OCI-M2 (cell line): ENCODE results near the gene NUP98.
"Not testable (repeated sequence)": the region's sequence is repeated elsewhere in the genome, so short reads cannot be mapped to it uniquely, and the experiment has no call there.

Experiments
- DNase-seq: peaks from one replicate; lab custom pipeline; 2025; ENCODE audit not compliant: unreplicated experiment; lab: John Stamatoyannopoulos, UW

Gene NUP98

DNA sequence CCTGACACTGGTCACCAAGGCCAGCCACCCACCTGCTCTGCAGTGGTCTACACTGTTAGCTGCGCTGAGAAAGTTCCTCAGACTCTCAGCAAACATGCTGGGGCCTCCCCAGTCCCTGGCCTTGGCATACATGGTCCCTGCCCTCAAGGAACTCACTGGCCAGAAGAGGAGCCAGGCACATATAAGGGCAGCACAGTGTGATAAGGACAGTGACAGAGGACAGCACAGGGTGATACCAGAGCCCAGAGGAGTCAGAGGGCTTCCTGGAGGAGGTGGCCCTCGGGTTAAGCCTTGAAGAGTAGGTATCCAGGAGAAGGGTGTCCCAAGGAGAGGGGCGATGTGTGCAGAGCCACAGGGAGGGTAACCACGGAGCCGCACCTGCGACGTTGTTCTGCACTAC lies 151.8 kb downstream of the NUP98 start:
- DNase-seq, result no peak

DNA sequence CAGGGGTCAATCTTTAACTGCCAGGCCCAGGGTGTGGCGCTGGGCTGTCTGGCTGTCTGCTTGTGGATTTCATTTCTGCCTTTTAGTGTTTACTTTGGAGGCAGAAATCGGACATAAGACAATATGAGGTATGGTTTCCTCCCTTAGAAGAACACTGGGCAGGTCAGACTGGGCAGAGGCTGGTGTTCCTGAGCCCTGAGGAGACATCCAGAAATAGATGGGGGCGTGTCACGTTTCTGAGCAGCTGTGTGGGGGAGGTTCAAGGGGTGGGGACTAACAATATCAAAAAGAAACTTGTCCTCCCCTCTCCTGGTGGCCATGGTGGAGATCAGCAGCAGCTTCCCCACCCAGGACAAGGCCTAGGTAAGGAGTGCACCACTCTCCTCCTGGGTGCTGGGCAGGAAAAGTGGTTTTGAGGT lies 152.5 kb downstream of the NUP98 start, which contains the start of gene ART1:
Gene ART1, plus strand, starts transcription at position 312 of the 419 bp plus-strand sequence. CDS start 14,086 bp downstream, outside the sequence.
- no peak for DNase-seq

DNA sequence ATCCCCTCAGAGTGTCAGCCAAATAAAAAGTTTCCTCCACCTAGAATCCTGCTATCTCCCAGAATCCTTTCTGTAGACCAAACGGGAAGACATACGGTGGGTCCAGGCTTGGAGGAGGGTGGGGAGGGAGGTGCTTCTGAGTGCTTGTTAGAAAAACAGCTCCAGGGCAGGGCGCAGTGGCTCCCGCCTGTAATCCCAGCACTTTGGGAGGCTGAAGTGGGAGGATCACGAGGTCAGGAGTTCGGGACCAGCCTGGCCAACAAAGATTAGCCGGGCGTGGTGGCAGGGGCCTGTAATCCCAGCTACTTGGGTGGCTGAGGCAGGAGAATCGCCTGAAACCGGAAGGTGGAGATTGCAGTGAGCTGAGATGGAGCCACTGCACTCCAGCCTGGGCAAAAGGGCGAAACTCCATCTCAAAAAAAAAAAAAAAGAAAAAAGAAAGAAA lies 154.2 kb downstream of the NUP98 start:
- DNase-seq, result not testable (repeated sequence)

DNA sequence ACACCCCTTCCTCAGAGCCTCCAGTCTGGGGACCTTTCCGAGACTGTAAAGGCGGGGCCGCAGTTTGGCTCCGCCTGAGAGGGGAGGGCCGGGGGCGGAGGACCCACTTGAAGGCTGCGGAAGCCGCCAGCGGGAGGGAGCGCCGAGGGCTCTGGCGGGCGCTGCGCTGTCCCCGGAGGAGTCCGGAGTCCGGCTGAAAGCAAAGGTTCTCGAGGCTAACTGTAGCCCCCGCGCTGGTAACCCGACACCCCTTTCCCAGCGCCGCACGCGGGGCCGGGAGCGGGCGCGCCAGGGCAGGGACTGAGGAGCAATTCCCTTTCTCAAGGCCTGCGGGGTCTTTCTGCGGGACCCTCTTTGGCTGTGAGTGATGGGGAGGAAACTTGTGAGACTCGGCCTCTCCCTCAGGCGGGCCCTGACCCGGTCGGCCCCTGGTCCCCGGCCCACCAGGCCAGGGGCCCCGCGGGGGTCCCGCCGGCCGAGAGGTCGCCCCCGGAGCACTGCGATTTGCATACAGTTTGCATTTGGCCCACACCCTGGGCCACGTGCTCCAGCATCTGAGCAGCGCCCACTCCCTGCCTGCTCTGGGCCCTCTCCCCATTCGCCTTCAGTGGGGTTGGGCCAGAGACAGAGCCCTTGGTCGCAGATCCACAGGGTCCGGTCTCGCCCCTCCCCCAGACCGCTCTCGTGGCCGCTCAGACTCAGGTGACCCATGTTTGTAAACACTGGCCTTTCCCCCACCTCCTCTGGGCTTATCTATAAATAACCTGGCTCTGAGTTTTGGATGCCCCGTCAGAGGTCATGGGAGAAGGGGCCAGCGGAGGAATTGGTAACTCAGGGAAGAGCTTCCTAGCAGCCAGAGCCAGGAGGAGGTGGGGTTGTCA lies 155.0 kb downstream of the NUP98 start:
- peak; percentile 19 for DNase-seq

DNA sequence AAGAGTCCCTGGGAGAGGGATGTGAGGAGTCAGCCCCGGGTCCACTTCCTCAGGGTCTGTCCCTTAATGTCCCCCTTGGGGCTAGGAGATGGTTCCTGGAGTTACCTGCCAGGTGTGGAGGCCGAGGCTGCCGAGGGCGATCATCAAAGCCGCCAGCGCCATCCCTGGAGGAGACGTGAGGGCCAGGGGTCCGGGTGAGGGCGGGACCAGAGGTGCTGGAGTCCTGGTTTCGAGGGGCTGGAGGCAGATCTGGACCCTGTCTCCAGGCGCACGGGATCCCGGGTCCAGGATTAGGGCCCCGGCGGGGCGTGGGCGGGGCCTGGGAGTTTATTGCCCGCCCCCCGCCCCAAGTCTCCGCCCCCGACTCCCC lies 155.7 kb downstream of the NUP98 start, which contains the start of gene ART5:
Gene ART5, minus strand, starts transcription at position 292 of the 370 bp plus-strand sequence. Its CDS starts 130 bp downstream, at position 162.
- DNase-seq, result no peak

DNA sequence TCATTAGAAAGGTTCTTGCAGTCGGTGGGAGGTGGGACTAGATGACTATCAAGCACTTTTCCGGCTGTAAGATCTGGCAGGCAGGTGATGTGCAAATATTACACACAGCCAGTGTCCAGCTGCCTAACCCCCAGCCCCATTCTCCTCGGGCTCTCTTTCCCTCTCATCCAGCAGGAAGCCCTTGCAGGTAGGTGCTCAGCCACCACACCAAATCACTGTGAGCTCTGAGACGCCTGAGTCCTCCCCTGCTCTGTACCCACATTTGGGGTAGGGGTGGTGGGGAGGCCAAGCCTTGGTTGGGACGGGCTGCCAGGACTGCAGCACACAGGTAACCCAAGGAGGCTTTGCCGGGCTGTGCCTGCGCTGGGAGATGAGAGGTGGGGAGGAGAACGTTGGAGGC lies 156.2 kb downstream of the NUP98 start:
- no peak for DNase-seq

DNA sequence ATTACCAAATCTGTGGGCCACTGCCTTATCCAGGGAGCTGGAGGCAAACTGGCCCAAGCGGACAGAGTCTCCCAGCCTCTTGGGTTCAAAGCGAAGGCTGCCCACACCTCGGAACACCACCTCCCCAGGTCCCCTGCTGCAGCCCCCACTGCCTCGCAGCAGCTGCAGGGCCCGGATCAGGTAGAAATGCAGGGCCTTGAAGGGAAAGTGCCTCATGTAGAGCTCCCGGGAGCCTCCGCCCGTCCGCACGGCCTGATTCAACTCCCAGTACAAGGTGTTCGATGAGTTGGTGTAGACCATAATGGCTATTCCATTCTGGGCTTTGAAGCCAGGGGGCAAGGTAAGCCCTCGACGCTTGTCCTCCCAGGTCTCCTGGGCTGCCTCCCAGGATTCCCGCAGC lies 157.5 kb downstream of the NUP98 start:
- DNase-seq, result no peak

DNA sequence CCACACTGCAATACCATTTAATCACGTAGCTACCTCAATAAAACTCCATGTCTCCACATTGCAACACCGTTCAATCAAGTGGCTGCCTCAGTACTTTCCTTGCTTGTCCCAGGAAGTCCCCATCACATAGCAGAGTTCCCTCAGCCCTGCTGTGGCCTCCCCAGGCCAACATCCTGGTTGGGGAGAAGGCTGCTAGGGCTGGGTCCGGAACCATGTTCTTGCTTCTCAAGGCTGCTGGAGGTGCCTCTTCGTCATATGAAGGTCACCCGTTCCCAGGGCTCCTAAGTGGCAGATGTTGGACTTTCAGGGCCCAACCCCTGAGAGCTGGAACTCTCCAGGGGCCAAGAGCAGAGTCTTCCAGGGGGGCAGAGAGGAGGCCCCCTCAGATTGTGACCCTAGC lies 158.8 kb downstream of the NUP98 start:
- no peak for DNase-seq

DNA sequence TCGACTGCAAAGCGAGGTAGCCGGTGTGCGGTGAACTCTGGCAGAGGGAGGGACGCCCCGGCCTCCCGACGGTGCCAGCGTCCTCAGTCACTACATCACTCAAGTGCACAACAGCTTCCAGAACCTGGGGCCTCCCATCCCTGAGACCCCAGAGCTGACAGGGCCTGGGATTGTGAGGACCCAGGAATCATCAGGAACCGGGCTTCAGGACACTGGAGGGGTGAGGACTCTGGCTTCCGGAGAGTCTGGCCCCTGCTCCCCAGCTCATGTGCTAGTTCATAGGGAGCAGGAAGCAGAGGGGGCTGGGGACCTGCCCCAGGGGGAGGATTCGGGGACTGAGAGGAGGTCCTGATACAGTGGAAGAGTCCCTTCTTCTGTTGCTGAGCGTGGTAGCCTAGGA lies 160.2 kb downstream of the NUP98 start:
- no peak for DNase-seq

DNA sequence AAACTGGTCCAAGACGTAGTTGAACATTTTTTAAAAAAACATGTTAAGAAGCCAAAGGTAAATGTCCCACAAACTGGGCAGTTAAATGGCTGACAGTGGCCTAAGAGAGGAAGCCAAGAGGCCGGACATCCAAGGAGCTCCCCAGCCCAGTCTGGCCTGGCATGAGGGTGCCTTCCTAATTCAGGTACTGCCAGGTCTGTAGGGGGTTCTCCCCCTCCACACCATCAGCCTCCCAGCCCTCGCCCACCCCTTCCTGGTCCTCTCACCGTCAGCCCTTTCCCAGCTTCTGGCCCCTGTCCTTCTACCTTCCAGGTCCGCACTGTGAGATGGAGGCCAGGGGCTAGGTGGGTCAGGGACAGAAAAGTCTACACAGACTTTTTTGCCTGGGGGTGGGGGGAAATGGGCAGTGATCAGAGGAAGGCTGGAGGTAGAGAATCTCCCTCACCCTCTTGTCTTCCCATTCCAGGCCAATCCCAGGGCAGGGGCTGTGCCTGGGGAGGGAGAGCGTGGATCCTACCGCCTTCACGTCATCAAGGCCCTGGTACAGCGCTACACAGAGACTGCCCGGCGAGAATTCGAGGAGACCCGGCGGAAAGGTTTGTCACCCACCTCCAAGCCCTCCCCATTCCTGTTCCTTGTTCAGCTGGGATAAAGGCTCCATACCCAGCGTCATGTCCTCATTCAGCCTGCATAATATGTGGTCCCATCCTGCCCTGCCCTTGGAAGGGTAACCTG lies 161.5 kb downstream of the NUP98 start:
- no peak for DNase-seq

DNA sequence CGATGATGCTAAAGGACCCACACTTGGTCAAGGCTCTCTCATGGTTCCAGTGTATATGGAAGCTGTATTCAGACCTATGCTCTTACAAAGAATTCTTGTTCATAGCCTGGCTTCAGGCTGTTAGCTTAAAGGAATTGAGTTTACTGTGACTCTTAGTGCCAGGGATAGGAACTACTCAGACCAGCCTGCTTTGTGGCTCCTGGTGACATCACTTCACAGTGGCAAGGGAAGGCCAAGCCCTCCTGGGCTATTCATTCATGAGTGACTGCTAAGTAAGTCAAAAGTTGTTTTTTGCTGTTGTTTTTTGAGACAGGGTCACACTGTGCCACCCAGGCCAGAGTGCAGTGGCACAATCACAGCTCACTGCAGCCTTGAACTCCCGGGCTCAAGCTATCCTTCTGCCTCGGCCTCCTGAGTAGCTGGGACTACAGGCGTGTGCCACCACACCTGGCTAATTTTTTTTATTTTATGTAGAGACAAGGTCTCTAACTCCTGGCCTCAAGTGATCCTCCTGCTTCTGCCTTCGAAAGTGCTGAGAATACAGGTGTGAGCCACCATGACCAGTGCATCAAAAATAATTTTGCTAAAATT lies 165.2 kb downstream of the NUP98 start:
- DNase-seq, result no peak

DNA sequence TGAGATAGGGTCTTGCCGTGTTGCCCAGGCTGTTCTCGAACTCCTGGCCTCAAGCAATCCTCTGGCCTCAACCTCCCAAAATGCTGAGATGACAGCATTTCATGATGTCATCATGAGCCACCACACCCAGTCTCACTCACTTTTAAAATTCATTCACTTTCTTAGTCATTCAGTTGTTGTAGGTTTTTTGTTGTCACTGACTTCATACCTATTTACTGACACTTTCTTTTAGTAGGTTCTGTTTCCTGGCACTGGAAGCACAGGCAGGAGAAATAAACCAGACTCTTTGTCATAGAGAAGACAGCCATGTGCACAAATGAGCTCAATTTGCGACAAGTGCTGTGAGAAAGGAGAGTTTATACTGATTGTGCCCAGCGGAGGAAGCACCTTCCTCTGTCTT lies 166.0 kb downstream of the NUP98 start:
- no peak for DNase-seq

DNA sequence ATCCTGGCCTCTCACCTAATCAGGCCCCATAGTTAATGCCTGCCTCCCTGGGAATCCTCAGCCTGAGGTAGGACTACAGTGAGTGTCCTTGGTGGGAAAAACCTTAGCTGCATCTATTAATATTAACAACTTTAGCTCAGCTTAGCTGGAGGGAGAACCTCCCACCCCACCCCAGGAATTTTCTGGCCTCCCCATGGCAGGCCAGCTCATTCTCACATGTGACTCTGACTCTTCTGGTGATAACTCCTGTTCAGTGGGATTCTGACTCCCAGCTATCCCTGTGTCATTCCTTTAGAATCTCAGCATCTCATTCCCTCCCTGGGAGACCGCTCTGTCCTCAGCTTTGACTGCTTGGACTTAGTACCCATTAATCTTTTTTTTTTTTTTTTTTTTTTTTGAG lies 170.1 kb downstream of the NUP98 start:
- no peak for DNase-seq

DNA sequence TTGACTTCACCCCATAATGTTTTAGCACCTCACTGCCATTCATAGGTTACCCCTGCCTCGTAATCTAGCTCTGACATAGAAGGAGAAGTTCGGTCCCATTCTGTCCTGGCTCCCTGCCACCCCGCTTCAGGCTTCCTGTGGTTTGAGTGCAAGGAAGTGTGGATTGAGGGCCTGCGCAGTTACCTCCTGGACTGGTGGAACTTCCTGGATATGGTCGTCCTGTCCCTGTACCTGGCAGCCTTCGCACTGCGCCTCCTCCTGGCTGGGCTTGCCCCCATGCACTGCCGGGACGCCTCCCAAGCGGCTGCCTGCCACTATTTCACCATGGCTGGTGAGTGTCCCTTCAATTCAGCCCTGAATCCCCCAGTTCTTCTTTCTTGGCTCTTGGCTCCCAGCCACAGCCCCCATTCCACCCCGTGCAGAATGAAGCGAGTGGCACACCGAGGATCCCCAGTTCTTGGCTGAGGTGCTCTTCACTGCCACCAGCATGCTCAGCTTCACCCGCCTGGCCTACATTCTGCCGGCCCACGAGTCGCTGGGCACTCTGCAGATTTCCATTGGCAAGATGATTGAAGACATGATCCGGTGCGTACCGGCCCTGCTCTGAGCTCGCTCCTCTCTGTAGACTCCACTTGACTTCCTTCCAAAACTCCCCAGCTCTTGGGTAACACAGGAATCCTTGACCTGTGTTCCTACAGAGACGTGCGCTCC lies 170.9 kb downstream of the NUP98 start:
- no peak for DNase-seq
